Measurements from ENCODE around the gene STK4. TPM values are rescaled to one million over a fixed set of nuclear protein-coding genes. Genes with fewer than 3 reads are reported as not detected.

The STK4 gene
- total RNA-seq: 10 to 100 TPM in 3 of 4 donors, 1 to 10 TPM in 1; 9.0 to 43.6 (median 29.6) TPM

- H3K9me3 ChIP-seq: no peaks in the 10 kb centered on the region
- no peaks in the 10 kb centered on the region for H3K4me1 ChIP-seq
- H3K27me3 ChIP-seq: no peaks in the 10 kb centered on the region
- peak; percentile 90 to 93 for DNase-seq
- H3K36me3 ChIP-seq: no peaks in the 10 kb centered on the region
- H3K4me3 ChIP-seq: peak within 1 kb of the TSS; percentile 64 to 71
- H3K27ac ChIP-seq: peak within 1 kb of the TSS; percentile 83 to 89
- intact Hi-C loops (cut with DNase I; ENCODE audit: low total_unique reads): loop anchor here (10.0 kb wide), 1 partner anchor 81 kb away; the partner anchor contains the start of gene YWHAB
- TF ChIP-seq CTCF (IDR thresholded peaks at IDR 0.05): peak; percentile 58 to 71 (median 65)
- peak; percentile 71 to 87 for TF ChIP-seq POLR2A (IDR thresholded peaks at IDR 0.05)
Measured at GRCh38 chr20:44966030-44966961, at the start of gene STK4. Gene STK4, plus strand, starts transcription at chr20:44966512. Its CDS starts 57 bp downstream, at chr20:44966569.

DNA sequence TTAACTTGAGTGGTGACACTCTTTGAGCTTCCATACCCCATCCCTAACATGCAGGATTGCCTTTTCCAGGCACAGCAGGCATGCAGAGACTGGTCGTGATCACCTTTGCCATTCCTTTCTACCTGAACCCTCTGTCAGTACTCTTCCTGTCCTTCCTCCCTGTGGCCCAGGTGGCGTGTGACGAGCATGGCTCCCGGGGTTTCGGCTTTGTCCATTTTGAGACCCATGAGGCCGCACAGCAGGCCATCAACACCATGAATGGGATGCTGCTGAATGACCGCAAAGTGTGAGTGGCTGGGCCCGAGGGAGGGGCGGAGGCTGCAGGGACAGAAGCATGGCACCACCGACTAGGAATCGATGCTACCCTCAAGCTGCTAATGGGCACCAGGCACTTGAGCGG lies 49.7 kb upstream of the STK4 start:
- H3K9me3 ChIP-seq: no peaks in the 10 kb centered on the region
- no peak for DNase-seq
- intact Hi-C loops (cut with DNase I; ENCODE audit: low total_unique reads): no loop called here
- H3K4me1 ChIP-seq: no peaks in the 10 kb centered on the region
- no peaks in the 10 kb centered on the region for H3K27me3 ChIP-seq
- no peaks in the 10 kb centered on the region for H3K36me3 ChIP-seq
- TF ChIP-seq POLR2A (IDR thresholded peaks at IDR 0.05): no peak
- no peak for TF ChIP-seq CTCF (IDR thresholded peaks at IDR 0.05)
- H3K4me3 ChIP-seq: no peak overlapping the region
- no peak overlapping the region for H3K27ac ChIP-seq

DNA sequence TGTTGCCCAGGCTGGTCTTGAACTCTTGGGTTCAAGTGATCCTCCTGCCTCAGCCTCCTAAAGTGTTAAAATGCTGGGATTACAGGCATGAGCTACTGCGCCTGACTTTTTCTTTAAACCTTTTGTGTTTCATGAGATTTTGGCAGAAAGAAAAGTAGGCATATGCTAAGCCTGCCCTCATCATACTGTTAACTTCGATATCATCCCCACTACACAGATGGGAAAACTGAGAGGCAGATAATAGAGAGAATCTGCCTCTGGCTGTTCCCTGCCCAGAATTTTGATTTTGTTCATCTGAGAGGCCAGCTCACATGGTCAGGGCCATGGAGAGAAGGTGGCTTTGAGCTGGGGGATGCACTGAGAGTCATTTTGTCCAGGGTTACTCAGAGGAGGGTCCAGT lies 48.9 kb upstream of the STK4 start:
- DNase-seq: no peak
- no peaks in the 10 kb centered on the region for H3K27me3 ChIP-seq
- H3K36me3 ChIP-seq: no peaks in the 10 kb centered on the region
- H3K4me3 ChIP-seq: no peak overlapping the region
- no peaks in the 10 kb centered on the region for H3K9me3 ChIP-seq
- no peaks in the 10 kb centered on the region for H3K4me1 ChIP-seq
- H3K27ac ChIP-seq: no peak overlapping the region
- no peak for TF ChIP-seq POLR2A (IDR thresholded peaks at IDR 0.05)
- no peak for TF ChIP-seq CTCF (IDR thresholded peaks at IDR 0.05)
- intact Hi-C loops (cut with DNase I; ENCODE audit: low total_unique reads): no loop called here

- Histone ChIP-seq H3K9me3 (no peaks in the 10 kb centered on the region), H3K27ac (no peak overlapping the region), H3K4me3 (no peak overlapping the region), H3K4me1 (no peaks in the 10 kb centered on the region), H3K36me3 (no peaks in the 10 kb centered on the region), H3K27me3 (no peaks in the 10 kb centered on the region)
- no peak for TF ChIP-seq CTCF (IDR thresholded peaks at IDR 0.05)
- no peak for TF ChIP-seq POLR2A (IDR thresholded peaks at IDR 0.05)
- DNase-seq: no peak
- intact Hi-C loops (cut with DNase I; ENCODE audit: low total_unique reads): no loop called here
Measured at GRCh38 chr20:44918342-44918741, 48.0 kb upstream of the STK4 start.

DNA sequence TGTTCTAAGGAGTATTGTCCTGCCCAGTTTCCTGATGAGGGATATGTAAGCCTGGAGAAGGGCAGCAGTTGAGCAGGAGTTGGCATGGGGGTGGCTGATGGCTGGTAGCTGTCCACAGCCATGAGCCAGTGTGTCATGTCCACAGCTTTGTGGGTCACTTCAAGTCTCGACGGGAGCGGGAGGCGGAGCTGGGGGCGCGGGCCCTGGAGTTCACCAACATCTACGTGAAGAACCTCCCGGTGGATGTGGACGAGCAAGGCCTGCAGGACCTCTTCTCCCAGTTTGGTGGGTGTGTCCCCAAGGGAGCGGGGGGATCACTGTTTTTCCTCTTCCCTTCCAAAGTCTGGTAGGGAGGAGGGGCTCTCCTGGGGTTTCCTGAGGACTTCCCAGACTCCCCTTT lies 47.6 kb upstream of the STK4 start:
- Histone ChIP-seq H3K9me3 (no peaks in the 10 kb centered on the region), H3K27ac (no peak overlapping the region), H3K4me3 (no peak overlapping the region), H3K4me1 (no peaks in the 10 kb centered on the region), H3K36me3 (no peaks in the 10 kb centered on the region), H3K27me3 (no peaks in the 10 kb centered on the region)
- TF ChIP-seq CTCF (IDR thresholded peaks at IDR 0.05): no peak
- DNase-seq: no peak
- intact Hi-C loops (cut with DNase I; ENCODE audit: low total_unique reads): no loop called here
